ENCODE measurements around the gene DISP3. TPM values are rescaled to one million over a fixed set of nuclear protein-coding genes. Genes with fewer than 3 reads are reported as not detected.

The DISP3 gene
- total and polyA plus RNA-seq, 2 experiments from 2014 or later: 0.10 TPM; not detected in 1

GRCh38 chr1:11495579-11495978 lies 16.6 kb downstream of the DISP3 start:
- 76% methylated on average over 3 of the region's 3 CpGs for WGBS (ENCODE audit: low lambda C conversion rate, missing lambda C conversion rate)
- Histone ChIP-seq H3K4me2 (no peak overlapping the region), H3K27ac (no peak overlapping the region), H3K27me3 (no peaks in the 10 kb centered on the region), H3K36me3 (replicated peaks; ENCODE audit: insufficient read depth, low read depth) (no peaks in the 10 kb centered on the region), H3K4me3 (no peak overlapping the region), H4K20me1 (ENCODE audit: insufficient read depth, poor library complexity, severe bottlenecking) (no peaks in the 10 kb centered on the region), H3K79me2 (no peaks in the 10 kb centered on the region), H2AFZ (no peak overlapping the region), H3K9me2 (replicated peaks; ENCODE audit: insufficient read depth) (no peaks in the 10 kb centered on the region), H3K9me3 (ENCODE audit: low read depth) (no peaks in the 10 kb centered on the region), H3K4me1 (ENCODE audit: insufficient read depth) (no peaks in the 10 kb centered on the region)
- no peak for DNase-seq (ENCODE audit: low spot score)
- TF ChIP-seq EZH2 (IDR thresholded peaks at IDR 0.05; ENCODE audit: borderline replicate concordance) (no peak), EZH2phosphoT487 (IDR thresholded peaks at IDR 0.05; ENCODE audit: low read depth, severe bottlenecking, unreplicated experiment) (no peak)
- TF ChIP-seq, protein P1, sequence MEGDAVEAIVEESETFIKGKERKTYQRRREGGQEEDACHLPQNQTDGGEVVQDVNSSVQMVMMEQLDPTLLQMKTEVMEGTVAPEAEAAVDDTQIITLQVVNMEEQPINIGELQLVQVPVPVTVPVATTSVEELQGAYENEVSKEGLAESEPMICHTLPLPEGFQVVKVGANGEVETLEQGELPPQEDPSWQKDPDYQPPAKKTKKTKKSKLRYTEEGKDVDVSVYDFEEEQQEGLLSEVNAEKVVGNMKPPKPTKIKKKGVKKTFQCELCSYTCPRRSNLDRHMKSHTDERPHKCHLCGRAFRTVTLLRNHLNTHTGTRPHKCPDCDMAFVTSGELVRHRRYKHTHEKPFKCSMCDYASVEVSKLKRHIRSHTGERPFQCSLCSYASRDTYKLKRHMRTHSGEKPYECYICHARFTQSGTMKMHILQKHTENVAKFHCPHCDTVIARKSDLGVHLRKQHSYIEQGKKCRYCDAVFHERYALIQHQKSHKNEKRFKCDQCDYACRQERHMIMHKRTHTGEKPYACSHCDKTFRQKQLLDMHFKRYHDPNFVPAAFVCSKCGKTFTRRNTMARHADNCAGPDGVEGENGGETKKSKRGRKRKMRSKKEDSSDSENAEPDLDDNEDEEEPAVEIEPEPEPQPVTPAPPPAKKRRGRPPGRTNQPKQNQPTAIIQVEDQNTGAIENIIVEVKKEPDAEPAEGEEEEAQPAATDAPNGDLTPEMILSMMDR (IDR thresholded peaks at IDR 0.05; ENCODE audit: poor library complexity): no peak

DNA sequence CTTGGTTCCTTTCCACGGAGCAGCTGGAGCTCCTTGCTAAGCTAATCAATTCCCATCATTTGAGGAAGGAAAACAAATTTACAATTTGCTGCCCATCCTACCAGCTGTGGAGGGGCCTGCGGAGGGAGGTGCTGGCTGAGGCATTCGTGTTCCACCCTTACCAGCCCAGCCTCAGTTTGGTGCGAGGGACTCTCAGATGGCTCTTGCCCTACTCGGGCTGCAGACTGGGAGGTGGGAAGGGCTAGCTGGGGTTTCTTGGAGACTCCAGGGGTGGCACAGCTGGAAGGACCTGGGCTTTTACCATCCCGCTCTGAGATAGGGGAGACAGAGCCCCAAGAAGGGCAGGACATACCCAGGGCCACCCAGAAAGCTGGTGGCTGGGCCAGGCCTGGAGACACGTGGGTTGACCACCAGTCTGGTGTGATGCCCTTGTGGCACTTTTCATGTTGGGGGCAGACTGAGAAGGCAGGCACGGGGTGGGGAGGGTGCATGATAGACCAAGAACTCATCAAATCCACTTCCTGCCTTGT lies 17.7 kb downstream of the DISP3 start:
- no peak for DNase-seq (ENCODE audit: low spot score)
- no peaks in the 10 kb centered on the region for H3K9me2 ChIP-seq (replicated peaks; ENCODE audit: insufficient read depth)
- H3K36me3 ChIP-seq (replicated peaks; ENCODE audit: insufficient read depth, low read depth): no peaks in the 10 kb centered on the region
- WGBS (ENCODE audit: low lambda C conversion rate, missing lambda C conversion rate): 79% methylated on average over 8 of the region's 8 CpGs
- H3K9me3 ChIP-seq (ENCODE audit: low read depth): no peaks in the 10 kb centered on the region
- H3K79me2 ChIP-seq: no peaks in the 10 kb centered on the region
- H3K27ac ChIP-seq: no peak overlapping the region
- no peak overlapping the region for H3K4me2 ChIP-seq
- no peaks in the 10 kb centered on the region for H3K4me1 ChIP-seq (ENCODE audit: insufficient read depth)
- no peaks in the 10 kb centered on the region for H4K20me1 ChIP-seq (ENCODE audit: insufficient read depth, poor library complexity, severe bottlenecking)
- no peaks in the 10 kb centered on the region for H3K27me3 ChIP-seq
- no peak overlapping the region for H3K4me3 ChIP-seq
- H2AFZ ChIP-seq: no peak overlapping the region
- TF ChIP-seq EZH2phosphoT487 (IDR thresholded peaks at IDR 0.05; ENCODE audit: low read depth, severe bottlenecking, unreplicated experiment): no peak
- TF ChIP-seq, protein P1 (IDR thresholded peaks at IDR 0.05; ENCODE audit: poor library complexity): no peak
- no peak for TF ChIP-seq EZH2 (IDR thresholded peaks at IDR 0.05; ENCODE audit: borderline replicate concordance)

- Histone ChIP-seq H4K20me1 (ENCODE audit: insufficient read depth, poor library complexity, severe bottlenecking) (no peaks in the 10 kb centered on the region), H2AFZ (no peak overlapping the region), H3K4me1 (ENCODE audit: insufficient read depth) (no peaks in the 10 kb centered on the region), H3K9me2 (replicated peaks; ENCODE audit: insufficient read depth) (no peaks in the 10 kb centered on the region), H3K27ac (no peak overlapping the region), H3K27me3 (no peaks in the 10 kb centered on the region), H3K36me3 (replicated peaks; ENCODE audit: insufficient read depth, low read depth) (no peaks in the 10 kb centered on the region), H3K79me2 (no peaks in the 10 kb centered on the region), H3K9me3 (ENCODE audit: low read depth) (no peaks in the 10 kb centered on the region), H3K4me2 (no peak overlapping the region), H3K4me3 (no peak overlapping the region)
- no peak for DNase-seq (ENCODE audit: low spot score)
- WGBS (ENCODE audit: low lambda C conversion rate, missing lambda C conversion rate): 80% methylated on average over 13 of the region's 13 CpGs
- TF ChIP-seq EZH2 (IDR thresholded peaks at IDR 0.05; ENCODE audit: borderline replicate concordance) (no peak), EZH2phosphoT487 (IDR thresholded peaks at IDR 0.05; ENCODE audit: low read depth, severe bottlenecking, unreplicated experiment) (no peak)
- TF ChIP-seq, protein P1 (IDR thresholded peaks at IDR 0.05; ENCODE audit: poor library complexity): no peak
Observed at GRCh38 chr1:11498956-11499594, 20.1 kb downstream of the DISP3 start.

All from hepatocyte (in vitro differentiated cells).